LNCaP clone FGC (cell line): ENCODE measurements around the gene EML5.
A peak's percentile ranks its signal among the peaks of the same experiment; 100 is the strongest.

Source experiments
- DNase-seq: peaks from one replicate; pipeline ENCODE4 v3.0.0-alpha.2; 2011; ENCODE audit warnings: low read depth
- H3K4me3 ChIP-seq: 2 replicates; pipeline ENCODE4 v1.5.1; 2011; ENCODE audit warnings: mild to moderate bottlenecking, low read depth, low read length, control low read depth
- CTCF ChIP-seq: IDR thresholded peaks from 2 replicates; pipeline ENCODE4 v1.5.1; 2012; ENCODE audit warnings: mild to moderate bottlenecking; ENCODE audit not compliant: control insufficient read depth, insufficient read depth; ENCODE audit errors: extremely low read depth

EML5 gene

DNA sequence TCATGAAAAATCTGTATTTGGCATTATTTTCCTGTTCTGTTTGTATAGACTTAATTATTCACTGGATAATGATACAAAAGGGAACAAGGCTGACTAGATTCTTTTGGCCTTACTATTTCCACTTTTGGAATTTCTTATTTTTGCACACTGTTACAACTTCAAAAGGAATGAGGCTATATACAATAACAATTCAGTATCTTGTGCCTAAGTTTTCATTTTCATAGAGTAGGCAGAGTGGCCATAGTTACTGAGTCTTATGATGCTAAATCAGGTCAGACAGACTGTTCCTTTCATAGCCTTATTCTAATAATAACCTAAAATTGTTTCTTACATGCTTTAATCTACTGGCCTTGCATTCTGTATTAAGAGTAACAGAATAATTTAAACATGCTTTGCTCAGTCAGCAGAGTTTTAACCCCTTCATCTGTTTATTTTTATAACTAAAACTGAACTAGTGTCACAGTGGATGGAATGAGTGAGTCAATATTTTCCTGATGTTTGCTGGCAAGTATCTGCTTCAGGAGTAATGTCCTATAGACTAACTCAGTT is 42.2 kb upstream of the EML5 start:
- no peak for TF ChIP-seq CTCF
- H3K4me3 ChIP-seq: no peak overlapping the region
- no peak for DNase-seq

GRCh38 chr14:88831284-88831683 is 38.5 kb upstream of the EML5 start:
- TF ChIP-seq CTCF: no peak
- no peak for DNase-seq
- no peak overlapping the region for H3K4me3 ChIP-seq

- TF ChIP-seq CTCF: no peak
- peak overlapping the region; percentile 28 for H3K4me3 ChIP-seq
- no peak for DNase-seq
Measured at GRCh38 chr14:88829685-88830302, 37.0 kb upstream of the EML5 start.

GRCh38 chr14:88829188-88829587 is 36.4 kb upstream of the EML5 start:
- no peak for DNase-seq
- peak overlapping the region; percentile 28 for H3K4me3 ChIP-seq
- TF ChIP-seq CTCF: no peak

DNA sequence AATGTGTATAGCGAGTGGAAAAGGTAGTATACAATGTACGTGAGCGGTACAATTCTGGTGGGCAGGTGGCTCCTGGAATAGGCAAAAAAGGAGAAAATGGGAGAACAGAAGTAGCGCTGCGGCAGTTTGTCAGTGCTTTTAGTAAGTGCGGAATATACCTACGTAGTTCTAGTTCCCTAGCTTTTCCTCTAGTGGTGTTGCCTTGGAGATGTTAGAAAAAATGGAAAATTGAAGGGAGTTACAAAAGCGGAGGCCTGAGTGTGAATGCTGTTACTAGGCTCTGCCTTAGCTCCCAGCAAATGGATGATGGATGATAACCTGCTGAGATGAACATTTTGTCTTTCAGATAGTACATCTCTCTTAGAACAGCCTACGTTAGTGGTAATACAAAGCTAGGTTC is 32.8 kb upstream of the EML5 start:
- no peak for TF ChIP-seq CTCF
- DNase-seq: no peak
- peak overlapping the region; percentile 61 for H3K4me3 ChIP-seq

- H3K4me3 ChIP-seq: peak overlapping the region; percentile 61
- DNase-seq: no peak
- no peak for TF ChIP-seq CTCF
Measured at GRCh38 chr14:88825078-88825458, 32.3 kb upstream of the EML5 start.
